ENCODE measurements around the gene IGDCC3.

- TF ChIP-seq, protein P1, sequence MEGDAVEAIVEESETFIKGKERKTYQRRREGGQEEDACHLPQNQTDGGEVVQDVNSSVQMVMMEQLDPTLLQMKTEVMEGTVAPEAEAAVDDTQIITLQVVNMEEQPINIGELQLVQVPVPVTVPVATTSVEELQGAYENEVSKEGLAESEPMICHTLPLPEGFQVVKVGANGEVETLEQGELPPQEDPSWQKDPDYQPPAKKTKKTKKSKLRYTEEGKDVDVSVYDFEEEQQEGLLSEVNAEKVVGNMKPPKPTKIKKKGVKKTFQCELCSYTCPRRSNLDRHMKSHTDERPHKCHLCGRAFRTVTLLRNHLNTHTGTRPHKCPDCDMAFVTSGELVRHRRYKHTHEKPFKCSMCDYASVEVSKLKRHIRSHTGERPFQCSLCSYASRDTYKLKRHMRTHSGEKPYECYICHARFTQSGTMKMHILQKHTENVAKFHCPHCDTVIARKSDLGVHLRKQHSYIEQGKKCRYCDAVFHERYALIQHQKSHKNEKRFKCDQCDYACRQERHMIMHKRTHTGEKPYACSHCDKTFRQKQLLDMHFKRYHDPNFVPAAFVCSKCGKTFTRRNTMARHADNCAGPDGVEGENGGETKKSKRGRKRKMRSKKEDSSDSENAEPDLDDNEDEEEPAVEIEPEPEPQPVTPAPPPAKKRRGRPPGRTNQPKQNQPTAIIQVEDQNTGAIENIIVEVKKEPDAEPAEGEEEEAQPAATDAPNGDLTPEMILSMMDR (IDR thresholded peaks at IDR 0.05): no peak
- no peak for TF ChIP-seq EP300 (IDR thresholded peaks at IDR 0.05)
These were observed 17.1 kb upstream of the IGDCC3 start for GRCh38 chr15:65394936-65395335.

All from tibial nerve (tissue), 4 donors.